Stimulated activated naive CD8-positive, alpha-beta T cell treated with anti-CD3 and anti-CD28 coated beads, Interleukin-15, Interleukin-2, amounts not matched to agents 100 ng/mL and 50 ng/mL, for 24 hours (primary cell): Measurements from ENCODE around the gene DAPL1.
"Not testable (repeated sequence)": the region's sequence is repeated elsewhere in the genome, so short reads cannot be mapped to it uniquely, and the experiment has no call there.

ENCODE experiments used
- H3K27ac Mint-ChIP-seq: one replicate; pipeline ENCODE4 v1.8.0; 2021; ENCODE audit warnings: mild to moderate bottlenecking, mixed read lengths
- H3K27me3 Mint-ChIP-seq: one replicate; pipeline ENCODE4 v1.8.0; 2021; ENCODE audit warnings: mixed read lengths
- H3K36me3 Mint-ChIP-seq: one replicate; pipeline ENCODE4 v1.8.0; 2021; ENCODE audit warnings: low read depth, mixed read lengths
- H3K4me1 Mint-ChIP-seq: one replicate; pipeline ENCODE4 v1.8.0; 2021; ENCODE audit warnings: low read depth, mixed read lengths
- H3K4me3 Mint-ChIP-seq: one replicate; pipeline ENCODE4 v1.8.0; 2021; ENCODE audit warnings: mild to moderate bottlenecking, mixed read lengths
- H3K9me3 Mint-ChIP-seq: one replicate; pipeline ENCODE4 v1.8.0; 2021; ENCODE audit warnings: mixed read lengths

The DAPL1 gene

GRCh38 chr2:158825021-158825420 is 29.9 kb downstream of the DAPL1 start:
- Mint-ChIP-seq H3K27ac (no peak overlapping the region), H3K9me3 (no peaks in the 10 kb centered on the region), H3K36me3 (no peaks in the 10 kb centered on the region), H3K4me1 (no peaks in the 10 kb centered on the region), H3K27me3 (peaks cover 5% of the 10 kb centered on the region), H3K4me3 (no peak overlapping the region)

GRCh38 chr2:158826965-158827364 is 31.8 kb downstream of the DAPL1 start:
- no peaks in the 10 kb centered on the region for H3K9me3 Mint-ChIP-seq
- H3K4me3 Mint-ChIP-seq: no peak overlapping the region
- peaks cover 5% of the 10 kb centered on the region for H3K27me3 Mint-ChIP-seq
- no peaks in the 10 kb centered on the region for H3K36me3 Mint-ChIP-seq
- no peaks in the 10 kb centered on the region for H3K4me1 Mint-ChIP-seq
- no peak overlapping the region for H3K27ac Mint-ChIP-seq

- H3K36me3 Mint-ChIP-seq: no peaks in the 10 kb centered on the region
- H3K27me3 Mint-ChIP-seq: peaks cover 5% of the 10 kb centered on the region
- H3K4me1 Mint-ChIP-seq: no peaks in the 10 kb centered on the region
- no peak overlapping the region for H3K27ac Mint-ChIP-seq
- no peaks in the 10 kb centered on the region for H3K9me3 Mint-ChIP-seq
- no peak overlapping the region for H3K4me3 Mint-ChIP-seq
Observed at GRCh38 chr2:158828378-158829164, 33.5 kb downstream of the DAPL1 start.

GRCh38 chr2:158829167-158829566 is 34.0 kb downstream of the DAPL1 start:
- no peaks in the 10 kb centered on the region for H3K9me3 Mint-ChIP-seq
- no peak overlapping the region for H3K27ac Mint-ChIP-seq
- no peak overlapping the region for H3K4me3 Mint-ChIP-seq
- H3K27me3 Mint-ChIP-seq: peaks cover 5% of the 10 kb centered on the region
- no peaks in the 10 kb centered on the region for H3K36me3 Mint-ChIP-seq
- H3K4me1 Mint-ChIP-seq: no peaks in the 10 kb centered on the region

GRCh38 chr2:158830201-158830600 is 35.1 kb downstream of the DAPL1 start:
- H3K27ac Mint-ChIP-seq: no peak overlapping the region
- H3K36me3 Mint-ChIP-seq: no peaks in the 10 kb centered on the region
- no peaks in the 10 kb centered on the region for H3K9me3 Mint-ChIP-seq

GRCh38 chr2:158835431-158835830 is 40.3 kb downstream of the DAPL1 start:
- H3K9me3 Mint-ChIP-seq: no peaks in the 10 kb centered on the region
- no peaks in the 10 kb centered on the region for H3K27me3 Mint-ChIP-seq
- no peaks in the 10 kb centered on the region for H3K36me3 Mint-ChIP-seq
- no peak overlapping the region for H3K4me3 Mint-ChIP-seq
- H3K4me1 Mint-ChIP-seq: no peaks in the 10 kb centered on the region
- no peak overlapping the region for H3K27ac Mint-ChIP-seq

More at GRCh38 chr2:158830201-158830600, 35.1 kb downstream of the DAPL1 start:
- Mint-ChIP-seq H3K27me3 (peaks cover 5% of the 10 kb centered on the region), H3K4me1 (no peaks in the 10 kb centered on the region), H3K4me3 (no peak overlapping the region)

- Mint-ChIP-seq H3K4me1 (no peaks in the 10 kb centered on the region), H3K9me3 (no peaks in the 10 kb centered on the region), H3K27me3 (no peaks in the 10 kb centered on the region), H3K36me3 (no peaks in the 10 kb centered on the region), H3K27ac (no peak overlapping the region), H3K4me3 (no peak overlapping the region)
Observed at GRCh38 chr2:158837645-158838044, 42.5 kb downstream of the DAPL1 start.

GRCh38 chr2:158841850-158842249 is 46.7 kb downstream of the DAPL1 start:
- no peaks in the 10 kb centered on the region for H3K27me3 Mint-ChIP-seq
- H3K4me1 Mint-ChIP-seq: no peaks in the 10 kb centered on the region
- H3K27ac Mint-ChIP-seq: no peak overlapping the region
- H3K4me3 Mint-ChIP-seq: no peak overlapping the region
- no peaks in the 10 kb centered on the region for H3K36me3 Mint-ChIP-seq
- no peaks in the 10 kb centered on the region for H3K9me3 Mint-ChIP-seq

- no peaks in the 10 kb centered on the region for H3K4me1 Mint-ChIP-seq
- H3K36me3 Mint-ChIP-seq: no peaks in the 10 kb centered on the region
- H3K27me3 Mint-ChIP-seq: no peaks in the 10 kb centered on the region
- H3K9me3 Mint-ChIP-seq: no peaks in the 10 kb centered on the region
- H3K4me3 Mint-ChIP-seq: no peak overlapping the region
- no peak overlapping the region for H3K27ac Mint-ChIP-seq
Observed at GRCh38 chr2:158845444-158845843, 50.3 kb downstream of the DAPL1 start.

- Mint-ChIP-seq H3K9me3 (no peaks in the 10 kb centered on the region), H3K27me3 (no peaks in the 10 kb centered on the region), H3K4me3 (no peak overlapping the region), H3K36me3 (no peaks in the 10 kb centered on the region), H3K4me1 (no peaks in the 10 kb centered on the region), H3K27ac (no peak overlapping the region)
Observed at GRCh38 chr2:158845859-158846258, 50.7 kb downstream of the DAPL1 start.

- H3K9me3 Mint-ChIP-seq, H3K4me1 Mint-ChIP-seq, H3K36me3 Mint-ChIP-seq, H3K27ac Mint-ChIP-seq, H3K4me3 Mint-ChIP-seq, H3K27me3 Mint-ChIP-seq: not testable (repeated sequence)
Observed at GRCh38 chr2:158847526-158847925, 52.4 kb downstream of the DAPL1 start.

GRCh38 chr2:158848031-158848970 is 53.2 kb downstream of the DAPL1 start:
- not testable (repeated sequence) for H3K27ac Mint-ChIP-seq, H3K27me3 Mint-ChIP-seq, H3K4me3 Mint-ChIP-seq, H3K36me3 Mint-ChIP-seq, H3K4me1 Mint-ChIP-seq, H3K9me3 Mint-ChIP-seq

- not testable (repeated sequence) for H3K36me3 Mint-ChIP-seq, H3K9me3 Mint-ChIP-seq, H3K27me3 Mint-ChIP-seq, H3K27ac Mint-ChIP-seq, H3K4me1 Mint-ChIP-seq, H3K4me3 Mint-ChIP-seq
Observed at GRCh38 chr2:158860179-158860578, 65.1 kb downstream of the DAPL1 start.

- H3K4me3 Mint-ChIP-seq, H3K9me3 Mint-ChIP-seq, H3K4me1 Mint-ChIP-seq, H3K36me3 Mint-ChIP-seq, H3K27me3 Mint-ChIP-seq, H3K27ac Mint-ChIP-seq: not testable (repeated sequence)
Observed at GRCh38 chr2:158861626-158862025, 66.5 kb downstream of the DAPL1 start.

GRCh38 chr2:158865469-158865868 is 70.4 kb downstream of the DAPL1 start:
- H3K4me1 Mint-ChIP-seq, H3K27me3 Mint-ChIP-seq, H3K27ac Mint-ChIP-seq, H3K4me3 Mint-ChIP-seq, H3K9me3 Mint-ChIP-seq, H3K36me3 Mint-ChIP-seq: not testable (repeated sequence)
